Adrenal gland (tissue), 12 donors: ENCODE measurements around the gene ENDOV. TPM values are rescaled to one million over a fixed set of nuclear protein-coding genes. Genes with fewer than 3 reads are reported as not detected.

Experiments
- DNase-seq, 7 donors: peaks; one replicate each; pipeline ENCODE4 v3.0.0-alpha.2; 2019 to 2020
- H3K27ac ChIP-seq, 5 donors: fragments of 200-600 bp; sonication (generic) in 4 of 5; 1 replicate in 3 of 5; 2 replicates in 2 of 5; pipeline versions ENCODE4 v1.5.1 to v1.8.0; 2016 to 2020; ENCODE audit warnings: mild to moderate bottlenecking in 1 of 5
- H3K27me3 ChIP-seq: fragments of 200-600 bp; 2 replicates; pipeline ENCODE4 v1.8.0; 2021
- H3K36me3 ChIP-seq, 2 donors: fragments of 200-600 bp; replicated peaks in 1 of 2; 1 replicate in 1 of 2; 2 replicates in 1 of 2; pipeline versions ENCODE4 v1.5.1 to v1.8.0; 2018 to 2022
- H3K4me1 ChIP-seq, 2 donors: fragments of 200-600 bp; replicated peaks in 1 of 2; 1 replicate in 1 of 2; 2 replicates in 1 of 2; pipeline versions ENCODE4 v1.5.1 to v1.8.0; 2018 to 2021
- H3K4me3 ChIP-seq, 4 donors: fragments of 200-600 bp; sonication (generic) in 3 of 4; one replicate each; pipeline ENCODE4 v1.5.1; 2016 to 2018
- H3K9me3 ChIP-seq, 3 donors: fragments of 200-600 bp; sonication (generic) in 1 of 3; replicated peaks in 1 of 3; 1 replicate in 2 of 3; 2 replicates in 1 of 3; pipeline versions ENCODE4 v1.5.1 to v1.8.0; 2016 to 2021
- CTCF ChIP-seq, 6 experiments: fragments of 450-650 bp in 4 of 6; fragments of 200-600 bp in 2 of 6; sonication (generic) in 1 of 6; IDR thresholded peaks; 1 replicate in 5 of 6; 2 replicates in 1 of 6; pipeline versions ENCODE4 v1.5.1 to v1.8.0; 2016 to 2021; ENCODE audit warnings: antibody characterized with exemption in 6 of 6, mild to moderate bottlenecking in 2 of 6, moderate library complexity in 1 of 6
- POLR2A ChIP-seq, 2 donors: fragments of 450-650 bp; IDR thresholded peaks; one replicate each; pipeline ENCODE4 v1.6.1; 2017; ENCODE audit warnings: antibody characterized with exemption in 2 of 2, mild to moderate bottlenecking in 2 of 2, moderate library complexity in 1 of 2
- WGBS, 4 donors: extraction: QIAGEN DNeasy Blood & Tissue Kit in 2 of 4; methylation state at CpG; one replicate each; pipeline versions ENCODE4 v1.1.5 to v1.1.7; 2013 to 2017; 5-methylcytosine and 5-hydroxymethylcytosine counted together
- intact Hi-C, 2 donors: fragments of 100-400 bp; cut with DNase I; formaldehyde crosslinking; loops; one replicate each; pipeline versions ENCODE4 v1.14.1 to v1.15.0; 2022 to 2023
- polyA plus RNA-seq, 3 donors: library from polyadenylated mRNA; stranded (reverse); fragments of 200-250 nt in 2 of 3; fragments of 350-450 nt in 1 of 3; fragmentation: Illumina TruSeq in 1 of 3; extraction: RNeasy Lipid Tissue Mini Kit (QIAGEN cat#74804) in 1 of 3; gene quantifications; one replicate each; pipeline ENCODE4 v1.2.3, GENCODE V29; 2013 to 2014
- total RNA-seq, 9 donors: library from RNA; depleted of rRNA in 4 of 9; stranded (reverse); fragments of >200 nt in 4 of 9; fragments of 120-200 nt in 1 of 9; fragmentation: NEBNext Ultra II Directional in 1 of 9; extraction: Animal tissue kit (Norgen Biotek cat#: 25700) in 1 of 9; gene quantifications; one replicate each; pipeline versions ENCODE4 v1.1.0 to v1.2.4, GENCODE V29; 2013 to 2023
- donor health status: healthy with polysubstance abuse.
- donor health status: Bipolar disorder and iron deficiency.
- donor health status: DM: yes; HTN: yes; CAD: no.
- donor health status: DM: no; HTN: no; CAD: no.
- donor health status: DM: no; HTN: no; CAD: no.
- donor health status: DM: yes; HTN: yes; CAD: no.

Gene ENDOV
- total and polyA plus RNA-seq, 12 donors = 7.1 to 31.9 (median 18.3) TPM

DNA sequence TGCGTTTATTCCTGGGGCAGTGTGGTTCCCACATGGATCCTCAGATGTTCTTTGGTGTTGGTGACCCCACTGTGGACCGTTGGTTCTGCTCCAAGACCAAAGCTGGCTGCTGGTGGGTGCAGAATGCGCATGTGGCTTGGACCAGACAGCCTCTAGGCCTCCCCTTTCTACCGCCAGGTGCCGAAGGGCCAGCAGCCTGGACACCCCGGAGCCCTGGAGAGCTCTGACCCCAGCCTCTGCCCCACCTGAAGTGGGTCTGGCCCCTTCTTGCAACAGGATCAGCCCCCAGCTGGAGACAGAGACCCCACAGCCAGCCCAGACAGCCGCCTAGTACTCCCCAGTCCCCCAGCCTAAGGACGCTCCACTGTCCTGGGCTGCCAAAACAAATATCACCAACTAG lies 43.0 kb downstream of the ENDOV start:
- TF ChIP-seq POLR2A (IDR thresholded peaks at IDR 0.05) = no peak
- no peak for TF ChIP-seq CTCF (IDR thresholded peaks at IDR 0.05)
- Histone ChIP-seq H3K4me3 (no peak overlapping the region), H3K9me3 (no peaks in the 10 kb centered on the region), H3K27me3 (no peaks in the 10 kb centered on the region), H3K4me1 (peaks cover 14 to 19% of the 10 kb centered on the region in 2 donors), H3K36me3 (no peaks in the 10 kb centered on the region), H3K27ac (no peak overlapping the region)
- intact Hi-C loops = no loop called here
- WGBS, 4 donors = 91 to 96% (median 96%) methylated on average over 2 to 8 of the region's 8 CpGs
- DNase-seq = no peak

GRCh38 chr17:80459234-80459633 lies 44.3 kb downstream of the ENDOV start:
- DNase-seq = no peak
- Histone ChIP-seq H3K36me3 (no peaks in the 10 kb centered on the region), H3K27ac (no peak overlapping the region), H3K4me3 (no peak overlapping the region), H3K27me3 (no peaks in the 10 kb centered on the region), H3K9me3 (no peaks in the 10 kb centered on the region), H3K4me1 (peaks cover 7 to 9% of the 10 kb centered on the region in 2 donors)
- TF ChIP-seq CTCF (IDR thresholded peaks at IDR 0.05) = no peak
- no peak for TF ChIP-seq POLR2A (IDR thresholded peaks at IDR 0.05)
- WGBS, 4 donors = 81 to 83% (median 82%) methylated on average over 11 of the region's 11 CpGs
- intact Hi-C loops = no loop called here

GRCh38 chr17:80460429-80460834 lies 45.5 kb downstream of the ENDOV start:
- Histone ChIP-seq H3K36me3 (no peaks in the 10 kb centered on the region), H3K27me3 (no peaks in the 10 kb centered on the region), H3K4me1 (peaks cover 5 to 6% of the 10 kb centered on the region in 2 donors), H3K4me3 (no peak overlapping the region), H3K27ac (no peak overlapping the region), H3K9me3 (no peaks in the 10 kb centered on the region)
- TF ChIP-seq CTCF (IDR thresholded peaks at IDR 0.05) (no peak), POLR2A (IDR thresholded peaks at IDR 0.05) (no peak)
- WGBS, 4 donors = 69 to 76% (median 71%) methylated on average over 8 of the region's 8 CpGs
- intact Hi-C loops = no loop called here
- DNase-seq = no peak

DNA sequence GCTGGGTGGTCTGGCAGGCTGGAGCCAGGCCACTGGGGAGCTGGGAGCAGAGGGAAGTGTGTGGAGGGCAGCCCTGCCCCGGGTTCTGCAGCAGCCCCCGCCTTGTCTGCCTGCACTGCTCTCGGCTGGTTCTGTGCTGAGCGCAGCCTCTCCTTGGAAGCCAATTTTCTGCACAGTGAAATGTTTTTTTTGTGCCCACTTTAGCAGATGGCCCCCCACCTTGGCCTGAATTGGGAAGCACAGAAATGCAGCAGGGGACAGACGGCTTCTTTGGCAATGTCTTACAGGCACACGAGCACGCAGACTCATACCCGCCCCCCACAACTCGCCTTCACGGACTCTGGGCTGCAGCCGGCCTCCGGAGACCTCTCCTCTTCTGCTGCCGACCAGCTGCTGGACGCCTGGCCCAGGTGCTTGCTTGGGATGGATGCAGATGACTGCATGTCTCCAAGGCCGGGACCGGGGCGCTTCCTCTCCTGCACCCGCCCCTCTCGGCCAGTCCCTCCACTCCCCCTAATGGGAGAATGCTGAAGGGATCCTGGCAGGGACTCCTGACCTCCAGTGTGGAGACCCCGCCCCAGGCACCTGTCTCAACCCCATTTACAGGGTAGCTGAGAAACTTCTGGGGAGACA lies 46.7 kb downstream of the ENDOV start:
- TF ChIP-seq POLR2A (IDR thresholded peaks at IDR 0.05) (no peak), CTCF (IDR thresholded peaks at IDR 0.05) (no peak)
- H3K4me3 ChIP-seq = no peak overlapping the region
- no peak for DNase-seq
- H3K27me3 ChIP-seq = no peaks in the 10 kb centered on the region
- H3K9me3 ChIP-seq = no peaks in the 10 kb centered on the region
- no peak overlapping the region for H3K27ac ChIP-seq
- intact Hi-C loops = no loop called here
- WGBS, 4 donors = 58 to 74% (median 71%) methylated on average over 7 to 20 of the region's 20 CpGs
- no peaks in the 10 kb centered on the region for H3K36me3 ChIP-seq
- no peaks in the 10 kb centered on the region for H3K4me1 ChIP-seq
